Measurements from ENCODE around the gene HIGD2A.
A peak's percentile ranks its signal among the peaks of the same experiment; 100 is the strongest.

HIGD2A gene

GRCh38 chr5:176388444-176389134 lies at the start of gene HIGD2A, which contains the start of gene NOP16:
Gene HIGD2A (plus strand): TSS chr5:176388751. CDS start chr5:176388820, 69 bp downstream.
Gene NOP16 (minus strand): TSS chr5:176388598. CDS start chr5:176388539, 59 bp downstream.
- peak; percentile 98 for DNase-seq

GRCh38 chr5:176339304-176339703 lies 49.2 kb upstream of the HIGD2A start:
- DNase-seq = no peak

- DNase-seq = no peak
These were observed 47.0 kb upstream of the HIGD2A start for GRCh38 chr5:176341325-176342157.

DNA sequence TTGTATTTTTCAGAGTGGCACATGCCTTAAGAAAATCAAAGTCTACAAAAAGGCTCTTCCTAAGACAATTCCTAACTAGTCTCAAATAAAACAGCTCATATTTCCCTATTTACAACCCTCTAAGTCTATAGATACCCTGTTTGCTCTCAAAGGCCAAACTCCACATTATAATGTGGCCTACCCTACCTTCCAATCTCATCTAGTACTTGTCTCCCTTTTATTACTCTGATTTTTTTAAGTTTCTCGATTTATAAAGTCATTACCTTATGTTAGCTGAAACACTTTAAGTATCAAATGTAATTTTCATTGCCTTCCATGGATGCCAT lies 46.4 kb upstream of the HIGD2A start:
- no peak for DNase-seq

DNA sequence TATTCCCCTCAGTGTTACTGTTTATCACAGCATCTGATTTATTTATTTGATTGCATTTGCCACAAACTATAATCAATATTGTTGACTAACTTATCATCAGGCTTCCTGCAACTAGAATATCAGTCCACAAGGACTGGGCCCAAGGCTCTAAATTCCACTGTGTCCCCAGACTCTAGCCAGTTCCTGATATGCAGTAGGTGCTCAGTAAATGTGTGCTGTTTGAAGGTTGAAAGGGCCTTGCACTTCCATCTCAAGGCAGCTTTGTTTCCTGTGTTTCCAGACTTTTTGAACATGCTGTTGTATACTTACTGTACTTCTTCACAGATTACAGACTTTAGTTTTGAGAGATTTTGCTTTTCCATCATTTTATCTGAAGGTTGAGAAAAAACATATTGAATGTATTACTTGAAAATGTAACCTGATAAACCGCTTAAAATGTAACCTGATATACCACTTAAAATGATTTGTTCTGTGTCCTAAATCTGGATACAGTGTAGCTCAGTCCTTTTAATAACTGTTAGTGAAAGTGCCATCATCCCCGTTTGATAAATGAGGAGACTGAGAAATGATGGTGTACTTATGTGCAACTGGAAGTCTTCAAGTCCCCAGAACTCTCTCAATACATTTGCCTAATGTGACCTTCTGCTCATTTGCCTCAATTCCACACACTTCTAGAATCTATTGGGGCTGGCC lies 45.6 kb upstream of the HIGD2A start:
- DNase-seq = no peak

DNA sequence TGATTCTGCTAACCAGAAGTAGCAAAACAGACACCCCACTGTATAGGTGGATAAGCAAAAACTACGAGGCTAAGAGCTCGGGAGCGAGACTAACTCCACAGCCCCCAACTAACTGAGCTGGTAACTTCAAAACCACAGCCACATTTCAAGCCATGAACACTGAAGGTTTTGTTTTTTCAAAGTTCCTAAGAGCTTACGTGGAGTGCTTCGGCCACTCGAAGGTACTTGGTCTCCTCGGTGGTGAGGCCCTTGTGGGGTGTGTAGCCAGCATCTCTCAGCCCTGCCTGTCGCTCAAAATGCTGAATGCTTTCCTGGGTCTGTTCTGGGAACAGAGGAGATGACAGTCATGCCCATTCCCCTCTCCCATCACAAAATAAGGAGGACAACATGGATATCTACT lies 38.1 kb upstream of the HIGD2A start:
- no peak for DNase-seq

DNA sequence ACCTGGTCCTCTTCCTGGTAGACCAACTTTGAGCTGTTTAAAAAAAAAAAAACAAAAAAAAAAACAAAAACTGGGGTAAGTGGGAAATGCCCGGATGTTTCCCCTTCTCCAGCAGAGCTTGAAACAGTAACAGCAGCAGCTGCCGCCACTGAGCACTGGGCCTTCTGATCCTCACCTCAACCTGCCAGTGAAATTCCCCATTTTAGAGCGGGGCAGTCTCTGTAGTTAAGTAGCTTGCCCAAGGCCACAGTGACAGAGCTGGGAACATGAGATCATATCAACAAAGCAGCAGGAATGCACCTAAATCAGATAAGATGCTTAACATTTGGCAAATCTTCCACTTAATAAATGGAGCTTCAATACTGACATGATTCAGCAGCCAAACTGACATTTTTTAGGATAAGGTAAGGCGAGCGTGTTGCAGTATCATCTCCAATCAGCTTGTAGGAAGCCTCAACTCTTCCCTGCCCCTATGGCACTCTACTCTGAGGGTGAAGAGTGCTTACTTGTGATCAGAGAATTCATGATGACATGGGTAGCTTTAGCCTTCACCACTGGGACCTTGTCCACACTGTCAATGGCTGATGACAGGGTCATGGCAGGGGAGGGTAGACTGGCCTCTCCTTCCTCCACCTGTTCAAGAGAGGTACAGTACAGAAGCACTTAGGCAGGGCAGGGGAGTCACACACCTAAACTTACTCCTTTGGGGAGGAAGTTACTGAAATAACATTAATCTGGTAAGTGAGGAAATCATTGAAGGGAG lies 36.3 kb upstream of the HIGD2A start:
- DNase-seq = no peak

DNA sequence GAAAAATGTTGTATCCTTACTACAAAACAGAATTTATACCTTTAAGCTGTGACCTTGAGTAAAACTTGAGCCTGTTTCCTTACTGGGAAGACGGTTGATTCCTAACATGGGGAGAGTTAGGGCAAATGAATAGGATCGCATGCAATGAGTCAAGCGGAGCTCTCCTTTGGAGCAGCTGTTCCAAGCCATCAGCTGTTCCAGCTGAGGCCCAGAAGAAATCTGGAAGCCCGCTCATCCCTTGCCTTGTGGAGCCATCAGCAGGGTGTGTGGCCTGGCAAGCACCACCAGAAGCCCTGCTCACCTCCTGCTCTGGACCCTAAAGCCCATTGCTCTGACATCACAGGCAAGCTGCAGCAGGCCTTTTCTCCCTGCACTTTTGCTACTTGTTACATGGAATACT lies 35.0 kb upstream of the HIGD2A start:
- DNase-seq = no peak

- DNase-seq = no peak
These were observed 33.0 kb upstream of the HIGD2A start for GRCh38 chr5:176355400-176356178.

GRCh38 chr5:176356179-176356566 lies 32.4 kb upstream of the HIGD2A start:
- no peak for DNase-seq

DNA sequence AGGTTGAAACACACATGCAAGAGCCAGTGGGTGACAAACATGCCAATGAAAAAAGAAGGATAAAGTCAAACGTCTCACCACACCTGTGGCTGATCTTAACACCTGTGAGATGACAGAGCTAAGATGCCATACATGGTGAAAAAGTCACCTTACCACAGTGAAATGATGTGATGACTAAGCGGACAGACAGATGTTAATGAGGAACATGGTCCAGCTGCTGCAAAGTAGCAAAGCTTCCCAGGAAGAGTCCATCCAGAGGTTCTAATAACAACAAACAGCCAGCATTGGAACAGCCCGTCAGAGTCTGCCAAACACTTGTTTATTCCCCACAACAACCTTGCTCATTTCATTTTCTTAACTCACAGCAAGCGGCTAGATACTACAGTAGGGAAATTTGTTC lies 28.9 kb upstream of the HIGD2A start:
- DNase-seq = no peak

GRCh38 chr5:176360894-176361436 lies 27.6 kb upstream of the HIGD2A start:
- no peak for DNase-seq

DNA sequence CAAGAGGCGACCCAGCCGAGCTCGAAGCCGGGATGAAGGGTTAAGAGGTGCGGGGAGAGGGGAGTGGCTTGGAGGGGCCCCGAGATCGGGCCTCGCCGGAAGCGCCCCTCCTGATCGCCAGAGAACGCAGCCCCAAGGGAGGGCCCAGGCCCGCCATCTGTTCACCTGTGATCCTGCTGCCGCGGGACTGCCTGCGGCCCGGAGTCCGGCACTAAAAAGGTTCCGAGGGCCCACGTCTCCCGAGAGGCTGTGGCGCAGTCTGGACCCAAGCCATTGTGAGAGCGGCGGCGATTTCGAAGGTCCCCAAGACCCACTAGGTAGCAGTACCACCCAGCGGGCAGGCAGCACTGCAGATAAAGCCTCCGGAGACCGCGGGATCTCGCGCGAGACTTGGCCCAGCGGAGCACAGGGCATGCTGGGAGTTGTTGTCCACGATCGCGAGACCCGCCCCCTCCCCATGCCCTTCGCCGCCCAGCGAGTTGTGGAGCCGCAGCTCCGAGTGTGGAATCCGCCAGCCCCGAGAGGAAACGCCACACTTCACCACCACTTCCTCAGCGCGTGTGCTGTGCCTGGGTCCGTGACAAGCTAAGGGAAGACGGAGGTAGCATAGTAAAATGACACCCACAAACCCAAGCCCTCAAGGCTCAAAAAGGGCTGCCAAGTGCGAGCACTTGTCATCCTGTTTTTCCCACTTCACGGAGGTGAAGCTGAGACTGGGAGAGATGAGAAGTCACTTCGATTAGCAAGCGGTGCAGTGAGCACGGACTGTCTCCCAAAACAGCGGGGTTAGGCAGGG lies 26.9 kb upstream of the HIGD2A start, which contains the start of gene KIAA1191:
Gene KIAA1191 (minus strand): TSS at position 328 of the 796 bp plus-strand sequence. CDS start 2,256 bp downstream, outside the sequence.
- peak; percentile 93 for DNase-seq

DNA sequence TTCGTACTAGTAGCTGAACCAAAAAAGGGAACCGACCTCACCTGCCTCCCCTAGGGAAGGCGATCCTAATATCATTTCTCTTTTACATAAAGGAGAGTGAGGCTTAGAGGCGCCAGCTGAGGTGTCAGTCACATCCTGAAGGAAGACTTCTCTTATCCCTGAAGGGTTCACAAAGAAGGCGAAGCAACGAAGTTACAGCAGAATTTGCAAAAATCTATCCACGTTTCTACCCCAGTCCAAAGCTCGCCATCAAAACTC lies 26.4 kb upstream of the HIGD2A start:
- DNase-seq = no peak

DNA sequence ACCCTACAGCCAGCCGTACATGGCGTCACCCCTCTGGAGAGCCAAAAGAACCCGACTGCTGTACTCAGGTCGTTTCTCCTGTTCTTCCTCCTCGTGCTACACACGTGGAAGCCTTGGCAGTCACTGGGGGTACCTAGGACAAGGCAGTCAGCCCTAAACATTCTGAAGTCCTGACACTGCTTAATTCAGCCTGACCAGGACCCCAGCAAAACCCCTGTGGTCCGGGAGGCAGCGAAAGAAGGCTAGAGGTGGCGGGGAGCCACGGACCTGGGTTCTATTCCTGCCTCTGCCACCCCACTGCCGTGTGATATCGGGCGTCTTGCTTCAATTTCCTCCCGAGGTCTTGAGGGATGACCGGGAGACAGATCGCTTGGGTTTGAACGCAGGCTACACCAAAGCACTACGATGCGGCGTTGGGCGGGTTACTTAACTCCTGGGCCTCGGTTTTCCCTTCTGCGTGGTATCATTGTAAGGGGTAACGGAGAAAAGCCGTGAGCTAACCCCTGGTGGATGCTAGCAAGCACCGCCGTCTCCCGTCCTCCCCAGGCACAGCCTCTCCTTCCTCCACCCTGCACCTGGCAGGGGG lies 23.7 kb upstream of the HIGD2A start:
- DNase-seq = no peak

GRCh38 chr5:176365351-176366231 lies 23.0 kb upstream of the HIGD2A start, which contains the start of gene ARL10:
Gene ARL10 (plus strand): TSS chr5:176365487. CDS start chr5:176365564, 77 bp downstream.
- peak; percentile 40 for DNase-seq

- no peak for DNase-seq
These were observed 22.2 kb upstream of the HIGD2A start for GRCh38 chr5:176366232-176366894.

DNA sequence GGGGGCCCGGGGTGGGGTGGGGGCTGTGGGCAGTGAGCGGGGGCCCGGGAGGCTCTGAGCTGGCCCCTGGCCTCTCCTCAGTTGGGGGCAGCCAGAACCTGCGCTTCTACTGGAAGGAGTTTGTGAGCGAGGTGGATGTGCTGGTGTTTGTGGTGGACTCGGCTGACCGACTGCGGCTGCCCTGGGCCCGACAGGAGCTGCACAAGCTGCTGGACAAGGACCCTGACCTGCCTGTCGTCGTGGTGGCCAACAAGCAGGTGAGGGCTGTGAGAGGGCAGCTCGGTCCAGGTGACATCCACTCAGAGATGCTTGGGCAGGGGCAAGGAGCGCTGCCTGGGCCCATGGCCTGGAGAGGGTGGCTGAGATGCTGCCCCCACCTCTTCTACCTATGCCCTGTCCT lies 19.8 kb upstream of the HIGD2A start:
- DNase-seq = no peak
